HUES64 (cell line): ENCODE data around the gene ULK2.

Source experiments
- H3K27ac ChIP-seq: 2 replicates; pipeline ENCODE4 v1.7.0; 2013; ENCODE audit warnings: low read depth, low read length, inconsistent platforms
- H3K27me3 ChIP-seq: 2 replicates; pipeline ENCODE4 v1.6.1; 2013; ENCODE audit warnings: mild to moderate bottlenecking, low read length; ENCODE audit not compliant: insufficient read depth
- H3K36me3 ChIP-seq: 2 replicates; pipeline ENCODE4 v1.6.1; 2013; ENCODE audit warnings: mild to moderate bottlenecking, low read length; ENCODE audit not compliant: insufficient read depth
- H3K4me1 ChIP-seq: 2 replicates; pipeline ENCODE4 v1.6.1; 2013; ENCODE audit warnings: mild to moderate bottlenecking, low read length, moderate library complexity; ENCODE audit not compliant: insufficient read depth
- H3K4me3 ChIP-seq: 2 replicates; pipeline ENCODE4 v1.5.1; 2013; ENCODE audit warnings: mild to moderate bottlenecking, low read length, moderate library complexity
- H3K9ac ChIP-seq: 2 replicates; pipeline ENCODE4 v1.6.1; 2013; ENCODE audit warnings: mild to moderate bottlenecking, low read depth, low read length
- H3K9me3 ChIP-seq: 2 replicates; pipeline ENCODE4 v1.6.1; 2013; ENCODE audit warnings: low read depth, low read length; ENCODE audit not compliant: insufficient read depth
- WGBS: fragments of 150-250, 120-280 bp; methylation state at CpG from one replicate; pipeline ENCODE4 v1.1.7; 2013; ENCODE audit warnings: missing lambda C conversion rate; 5-methylcytosine and 5-hydroxymethylcytosine counted together

The ULK2 gene

DNA sequence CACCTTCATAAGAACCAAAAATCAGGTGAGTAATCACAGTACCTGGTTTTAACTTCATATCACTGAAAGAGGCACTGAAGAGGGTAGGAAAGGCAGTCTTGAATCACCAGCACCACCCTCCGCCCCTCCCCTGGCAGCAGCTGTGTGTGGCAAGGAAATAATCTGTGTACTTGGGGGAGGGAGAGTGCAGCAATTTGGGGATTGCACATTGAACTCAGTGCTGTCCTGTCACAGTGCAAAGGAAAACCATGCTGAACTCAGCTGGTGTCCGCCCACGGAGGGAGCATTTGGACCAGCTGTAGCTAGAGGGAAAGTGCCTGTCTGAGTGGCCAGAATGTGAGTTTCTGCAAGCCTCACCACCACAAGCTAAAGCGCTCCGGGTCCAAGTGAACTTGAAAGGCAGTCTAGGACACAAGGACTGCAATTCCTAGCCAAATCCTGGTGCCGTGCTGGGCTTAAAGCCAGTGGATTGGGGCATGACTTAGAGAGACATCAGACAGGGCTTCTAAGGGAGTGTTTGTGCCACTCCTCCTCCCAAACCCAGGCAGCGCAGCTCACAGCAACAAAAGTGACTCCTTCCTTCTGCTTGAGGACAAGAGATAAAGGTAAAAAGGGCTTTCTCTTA is 79.9 kb downstream of the ULK2 start:
- Histone ChIP-seq H3K36me3 (peaks cover 10% of the 10 kb centered on the region; the same call in 1 of the 2 replicates), H3K4me3 (no peak overlapping the region), H3K9me3 (0 out of 2 replicates have a peak, but pooled peaks cover under 1% of the 10 kb centered on the region), H3K9ac (no peak overlapping the region), H3K4me1 (no peaks in the 10 kb centered on the region), H3K27ac (no peak overlapping the region), H3K27me3 (no peaks in the 10 kb centered on the region)
- WGBS = 97% methylated on average over 7 of the region's 7 CpGs

- Histone ChIP-seq H3K27ac (no peak overlapping the region), H3K4me1 (no peaks in the 10 kb centered on the region), H3K9ac (no peak overlapping the region), H3K36me3 (peaks cover 13% of the 10 kb centered on the region; the same call in 1 of the 2 replicates), H3K27me3 (no peaks in the 10 kb centered on the region), H3K4me3 (no peak overlapping the region), H3K9me3 (no peaks in the 10 kb centered on the region)
- 93% methylated on average over 3 of the region's 4 CpGs for WGBS
These were observed 81.9 kb downstream of the ULK2 start for GRCh38 chr17:19785854-19786253.

DNA sequence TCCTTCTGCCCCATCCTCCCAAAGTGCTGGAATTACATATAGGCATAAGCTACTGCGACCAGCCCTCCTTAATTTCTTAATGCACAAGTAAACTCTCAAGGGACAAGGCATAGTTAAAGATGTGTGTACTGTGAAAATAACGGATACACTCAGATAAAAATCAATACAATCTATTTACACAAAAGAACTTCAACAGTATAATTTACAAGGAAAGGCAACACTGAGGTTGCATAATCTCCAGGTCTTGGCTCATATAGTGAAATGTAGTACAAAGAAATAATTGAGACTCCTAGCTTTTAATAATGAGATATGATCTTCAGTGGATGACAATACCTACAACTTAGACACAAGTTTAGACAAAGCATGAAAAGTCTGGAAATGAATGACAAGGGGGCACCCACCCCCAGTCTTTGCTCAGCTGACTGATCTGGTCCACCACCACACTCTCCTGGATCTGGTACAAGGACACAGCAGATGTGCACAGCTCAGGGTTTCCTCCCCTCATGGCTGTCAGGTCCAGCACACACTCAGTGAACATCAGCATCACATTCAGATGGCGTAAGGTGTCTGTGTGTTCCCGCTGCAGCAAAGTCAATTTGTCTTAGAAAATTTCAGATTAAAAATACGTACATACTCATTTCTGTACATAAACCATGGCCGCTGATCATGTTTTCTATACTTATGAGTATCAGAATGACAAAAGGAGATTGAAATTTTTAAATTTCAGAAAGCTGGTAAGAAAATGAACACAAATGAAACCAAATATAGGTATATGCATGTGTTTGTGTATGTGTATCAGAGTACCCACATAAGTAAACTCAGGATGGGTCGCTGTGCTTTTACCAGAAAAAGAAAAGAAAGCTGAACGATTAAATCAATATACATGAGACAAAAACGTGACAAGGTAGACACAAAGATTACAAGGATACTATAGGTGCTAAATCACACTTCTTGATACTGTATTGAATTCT is 86.0 kb downstream of the ULK2 start:
- Histone ChIP-seq H3K4me3 (no peak overlapping the region), H3K9ac (no peak overlapping the region), H3K9me3 (no peaks in the 10 kb centered on the region), H3K27ac (no peak overlapping the region), H3K4me1 (no peaks in the 10 kb centered on the region), H3K27me3 (no peaks in the 10 kb centered on the region), H3K36me3 (peaks cover 5% of the 10 kb centered on the region; the same call in 1 of the 2 replicates)
- 97% methylated on average over 7 of the region's 9 CpGs for WGBS

GRCh38 chr17:19780846-19781245 is 86.9 kb downstream of the ULK2 start:
- no peak overlapping the region for H3K9ac ChIP-seq
- 95% methylated on average over 3 of the region's 4 CpGs for WGBS
- H3K27ac ChIP-seq = no peak overlapping the region
- no peak overlapping the region for H3K4me3 ChIP-seq
- no peaks in the 10 kb centered on the region for H3K27me3 ChIP-seq
- H3K9me3 ChIP-seq = no peaks in the 10 kb centered on the region
- peaks cover 10% of the 10 kb centered on the region for H3K36me3 ChIP-seq
- no peaks in the 10 kb centered on the region for H3K4me1 ChIP-seq

GRCh38 chr17:19773534-19773933 is 94.2 kb downstream of the ULK2 start:
- Histone ChIP-seq H3K27me3 (no peaks in the 10 kb centered on the region), H3K36me3 (peaks cover 10% of the 10 kb centered on the region; the same call in 1 of the 2 replicates), H3K27ac (no peak overlapping the region), H3K4me3 (no peak overlapping the region), H3K9me3 (no peaks in the 10 kb centered on the region), H3K4me1 (no peaks in the 10 kb centered on the region; the same call in 1 of the 2 replicates), H3K9ac (no peak overlapping the region)
- 87% methylated on average over 5 of the region's 6 CpGs for whole genome bisulfite sequencing

- H3K4me1 ChIP-seq = no peaks in the 10 kb centered on the region; the same call in 1 of the 2 replicates
- WGBS = 80% methylated on average over 7 of the region's 7 CpGs
- H3K27ac ChIP-seq = no peak overlapping the region
- no peaks in the 10 kb centered on the region for H3K27me3 ChIP-seq
- no peak overlapping the region for H3K4me3 ChIP-seq
- H3K9me3 ChIP-seq = no peaks in the 10 kb centered on the region
- no peak overlapping the region for H3K9ac ChIP-seq
- H3K36me3 ChIP-seq = peaks cover 8% of the 10 kb centered on the region; the same call in 1 of the 2 replicates
These were observed 95.6 kb downstream of the ULK2 start for GRCh38 chr17:19771971-19772630.

GRCh38 chr17:19770985-19771735 is 96.6 kb downstream of the ULK2 start:
- Histone ChIP-seq H3K27ac (no peak overlapping the region), H3K4me1 (no peaks in the 10 kb centered on the region; the same call in 1 of the 2 replicates), H3K27me3 (no peaks in the 10 kb centered on the region), H3K9ac (no peak overlapping the region), H3K4me3 (no peak overlapping the region), H3K36me3 (peaks cover 6% of the 10 kb centered on the region; the same call in 1 of the 2 replicates), H3K9me3 (no peaks in the 10 kb centered on the region)
- WGBS = 86% methylated on average over 6 of the region's 6 CpGs

DNA sequence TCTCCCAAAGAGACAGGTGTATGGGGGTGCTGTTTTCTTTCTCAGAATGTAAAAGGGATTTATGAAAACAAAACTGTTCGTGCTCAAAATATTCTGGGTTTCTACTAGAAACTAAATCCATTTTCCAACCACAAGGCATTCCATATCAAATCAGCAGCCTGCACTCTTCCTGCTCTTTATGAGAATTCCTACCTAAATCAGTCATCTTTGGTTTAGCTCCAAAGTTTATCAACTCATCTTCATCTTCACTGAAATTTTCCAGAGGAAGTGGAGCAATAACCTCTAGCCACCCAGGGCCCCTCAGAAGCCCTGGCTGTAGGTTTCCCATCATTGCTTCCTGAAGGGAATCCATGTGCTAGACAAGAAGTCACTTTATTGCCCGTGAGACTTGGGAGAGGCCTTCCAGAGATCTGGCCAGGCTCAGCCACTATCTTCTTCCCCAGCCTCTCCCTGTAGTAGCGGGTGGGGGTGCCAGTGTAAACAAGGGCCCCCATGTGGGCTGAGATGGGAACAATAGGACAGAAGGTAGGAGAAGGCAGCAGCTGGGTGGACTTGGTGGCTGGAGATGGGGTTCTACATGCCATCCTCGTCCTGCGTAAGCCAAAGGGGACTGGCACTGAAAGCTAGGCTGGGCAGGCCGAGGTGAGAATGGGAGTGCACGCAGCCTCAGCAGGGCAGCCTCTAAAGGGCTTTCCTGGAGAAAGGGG is 97.6 kb downstream of the ULK2 start:
- Histone ChIP-seq H3K4me1 (no peaks in the 10 kb centered on the region; the same call in 1 of the 2 replicates), H3K9me3 (no peaks in the 10 kb centered on the region), H3K27me3 (no peaks in the 10 kb centered on the region), H3K4me3 (no peak overlapping the region), H3K27ac (no peak overlapping the region), H3K9ac (no peak overlapping the region), H3K36me3 (no peaks in the 10 kb centered on the region)
- WGBS = 91% methylated on average over 7 of the region's 7 CpGs

GRCh38 chr17:19768046-19768782 is 99.5 kb downstream of the ULK2 start:
- 83% methylated on average over 10 of the region's 10 CpGs for WGBS
- Histone ChIP-seq H3K9ac (no peak overlapping the region), H3K36me3 (no peaks in the 10 kb centered on the region), H3K27ac (no peak overlapping the region), H3K27me3 (no peaks in the 10 kb centered on the region), H3K9me3 (no peaks in the 10 kb centered on the region), H3K4me1 (no peaks in the 10 kb centered on the region), H3K4me3 (no peak overlapping the region)
